Inflammatory macrophage treated with lipopolysaccharide for 4 hours (primary cell): ENCODE data around the gene CTIF.

ENCODE experiments used
- DNase-seq: peaks from one replicate; pipeline ENCODE4 v3.0.0-alpha.2; 2020

CTIF gene

GRCh38 chr18:48780913-48781162, 242.0 kb downstream of the CTIF start:
- no peak for DNase-seq

- peak; percentile 88 for DNase-seq
Measured at GRCh38 chr18:48781163-48781987, 242.5 kb downstream of the CTIF start.

GRCh38 chr18:48781988-48782363, 243.1 kb downstream of the CTIF start:
- no peak for DNase-seq

- DNase-seq = peak; percentile 37
Measured at GRCh38 chr18:48782381-48782861, 243.6 kb downstream of the CTIF start.

GRCh38 chr18:48783616-48784520, 245.0 kb downstream of the CTIF start:
- no peak for DNase-seq

GRCh38 chr18:48784656-48785055, 245.8 kb downstream of the CTIF start:
- peak; percentile 25 for DNase-seq

- peak; percentile 97 for DNase-seq
Measured at GRCh38 chr18:48785091-48785614, 246.3 kb downstream of the CTIF start.

GRCh38 chr18:48785736-48786454, 247.1 kb downstream of the CTIF start:
- DNase-seq = peak; percentile 38

- no peak for DNase-seq
Measured at GRCh38 chr18:48786455-48787202, 247.8 kb downstream of the CTIF start.

- no peak for DNase-seq
Measured at GRCh38 chr18:48787203-48788151, 248.6 kb downstream of the CTIF start.

- no peak for DNase-seq
Measured at GRCh38 chr18:48788373-48788772, 249.5 kb downstream of the CTIF start.

GRCh38 chr18:48789259-48789812, 250.5 kb downstream of the CTIF start:
- DNase-seq = no peak

GRCh38 chr18:48790226-48790863, 251.5 kb downstream of the CTIF start:
- DNase-seq = peak; percentile 30

- peak; percentile 70 for DNase-seq
Measured at GRCh38 chr18:48790869-48791635, 252.2 kb downstream of the CTIF start.

- no peak for DNase-seq
Measured at GRCh38 chr18:48791636-48792105, 252.8 kb downstream of the CTIF start.

GRCh38 chr18:48792141-48792540, 253.3 kb downstream of the CTIF start:
- no peak for DNase-seq

GRCh38 chr18:48792611-48793380, 254.0 kb downstream of the CTIF start:
- DNase-seq = no peak

- no peak for DNase-seq
Measured at GRCh38 chr18:48794251-48794970, 255.6 kb downstream of the CTIF start.
